Mesothelial cell of epicardium (in vitro differentiated cells): ENCODE results near the gene DPP6. TPM values are rescaled to one million over a fixed set of nuclear protein-coding genes. Genes with fewer than 3 reads are reported as not detected.

ENCODE experiments used
- DNase-seq, 2 experiments: peaks; one replicate each; pipeline ENCODE4 v3.0.0; 2021; ENCODE audit warnings: low spot score in 2 of 2; ENCODE audit not compliant: unreplicated experiment in 2 of 2
- H3K27ac Mint-ChIP-seq: 2 replicates; pipeline ENCODE4 v1.8.0; 2021; ENCODE audit warnings: mixed read lengths
- H3K27me3 Mint-ChIP-seq: 2 replicates; pipeline ENCODE4 v1.8.0; 2021; ENCODE audit warnings: low read depth, mixed read lengths
- H3K36me3 Mint-ChIP-seq: 2 replicates; pipeline ENCODE4 v1.8.0; 2021; ENCODE audit warnings: mixed read lengths
- H3K4me1 Mint-ChIP-seq: 2 replicates; pipeline ENCODE4 v1.8.0; 2021; ENCODE audit warnings: mixed read lengths
- H3K4me3 Mint-ChIP-seq: 2 replicates; pipeline ENCODE4 v1.8.0; 2021; ENCODE audit warnings: mild to moderate bottlenecking, moderate library complexity, mixed read lengths
- H3K9me3 Mint-ChIP-seq: 2 replicates; pipeline ENCODE4 v1.8.0; 2021; ENCODE audit warnings: mixed read lengths
- total RNA-seq: library from RNA; stranded (reverse); gene quantifications from 3 replicates; pipeline ENCODE4 v1.2.1, GENCODE V29; 2021
- TF ChIP-seq, protein P1 (sequence below): fragments of 200-600 bp; sonication (generic); IDR thresholded peaks from one replicate; pipeline ENCODE4 v1.5.0; 2021; ENCODE audit warnings: antibody characterized with exemption; ENCODE audit not compliant: unreplicated experiment

Gene DPP6
- total RNA-seq, 1 donor from 2014 or later: 0.09 TPM

DNA sequence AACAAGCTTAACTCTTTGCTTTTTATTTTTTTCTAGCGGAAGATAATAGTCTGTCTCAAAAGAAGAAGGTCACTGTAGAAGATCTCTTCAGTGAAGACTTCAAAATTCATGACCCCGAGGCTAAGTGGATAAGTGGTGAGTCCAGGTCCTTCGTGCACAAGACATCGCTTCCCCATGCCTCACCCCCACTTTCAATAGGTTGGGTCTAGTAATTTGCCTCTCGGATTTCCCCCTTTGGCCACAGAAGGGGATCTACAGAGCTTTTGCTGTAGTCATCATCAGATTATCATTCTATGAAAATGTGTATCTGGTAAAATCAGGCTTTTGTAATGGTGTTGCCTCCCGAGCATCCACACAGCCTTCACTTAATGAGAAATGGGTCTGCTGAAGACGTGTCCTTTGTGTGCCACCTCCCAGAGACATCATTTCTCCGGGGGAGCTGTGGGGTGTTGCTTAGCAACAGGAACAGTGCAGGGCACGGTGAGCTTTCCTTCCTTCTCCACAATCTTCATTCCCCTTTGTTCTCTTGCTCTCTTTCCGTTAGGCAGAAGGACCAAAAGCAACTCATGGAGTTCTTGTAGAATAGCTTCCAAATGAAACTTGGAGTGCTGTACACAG lies 422.8 kb downstream of the DPP6 start:
- no peak overlapping the region for H3K4me3 Mint-ChIP-seq
- no peaks in the 10 kb centered on the region for H3K27me3 Mint-ChIP-seq
- H3K9me3 Mint-ChIP-seq: no peaks in the 10 kb centered on the region
- TF ChIP-seq, protein P1, sequence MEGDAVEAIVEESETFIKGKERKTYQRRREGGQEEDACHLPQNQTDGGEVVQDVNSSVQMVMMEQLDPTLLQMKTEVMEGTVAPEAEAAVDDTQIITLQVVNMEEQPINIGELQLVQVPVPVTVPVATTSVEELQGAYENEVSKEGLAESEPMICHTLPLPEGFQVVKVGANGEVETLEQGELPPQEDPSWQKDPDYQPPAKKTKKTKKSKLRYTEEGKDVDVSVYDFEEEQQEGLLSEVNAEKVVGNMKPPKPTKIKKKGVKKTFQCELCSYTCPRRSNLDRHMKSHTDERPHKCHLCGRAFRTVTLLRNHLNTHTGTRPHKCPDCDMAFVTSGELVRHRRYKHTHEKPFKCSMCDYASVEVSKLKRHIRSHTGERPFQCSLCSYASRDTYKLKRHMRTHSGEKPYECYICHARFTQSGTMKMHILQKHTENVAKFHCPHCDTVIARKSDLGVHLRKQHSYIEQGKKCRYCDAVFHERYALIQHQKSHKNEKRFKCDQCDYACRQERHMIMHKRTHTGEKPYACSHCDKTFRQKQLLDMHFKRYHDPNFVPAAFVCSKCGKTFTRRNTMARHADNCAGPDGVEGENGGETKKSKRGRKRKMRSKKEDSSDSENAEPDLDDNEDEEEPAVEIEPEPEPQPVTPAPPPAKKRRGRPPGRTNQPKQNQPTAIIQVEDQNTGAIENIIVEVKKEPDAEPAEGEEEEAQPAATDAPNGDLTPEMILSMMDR: no peak
- no peaks in the 10 kb centered on the region for H3K4me1 Mint-ChIP-seq
- no peak for DNase-seq
- H3K36me3 Mint-ChIP-seq: no peaks in the 10 kb centered on the region
- H3K27ac Mint-ChIP-seq: no peak overlapping the region

DNA sequence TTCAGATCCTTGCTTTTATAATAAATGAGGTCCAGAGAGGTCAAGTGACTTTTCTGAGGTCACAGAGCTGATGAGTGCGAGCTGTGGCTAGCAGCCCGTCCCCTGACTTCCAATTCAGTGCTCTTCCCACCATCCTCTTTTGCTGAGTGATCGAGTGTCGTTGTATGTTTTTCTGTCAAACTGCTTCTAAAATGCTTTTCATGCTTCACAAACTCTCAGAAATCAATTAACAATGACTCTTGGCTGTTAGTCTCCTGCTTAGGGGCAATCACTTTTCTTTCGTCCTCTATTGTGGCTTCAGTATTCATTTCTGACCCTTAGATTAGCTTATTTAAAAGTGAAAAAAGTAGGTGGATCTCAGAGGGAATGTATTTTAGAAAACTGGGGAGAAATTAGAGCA lies 423.7 kb downstream of the DPP6 start:
- H3K4me1 Mint-ChIP-seq: no peaks in the 10 kb centered on the region
- H3K27me3 Mint-ChIP-seq: no peaks in the 10 kb centered on the region
- TF ChIP-seq, protein P1: no peak
- no peak overlapping the region for H3K4me3 Mint-ChIP-seq
- no peaks in the 10 kb centered on the region for H3K9me3 Mint-ChIP-seq
- DNase-seq: no peak
- no peak overlapping the region for H3K27ac Mint-ChIP-seq
- H3K36me3 Mint-ChIP-seq: no peaks in the 10 kb centered on the region

DNA sequence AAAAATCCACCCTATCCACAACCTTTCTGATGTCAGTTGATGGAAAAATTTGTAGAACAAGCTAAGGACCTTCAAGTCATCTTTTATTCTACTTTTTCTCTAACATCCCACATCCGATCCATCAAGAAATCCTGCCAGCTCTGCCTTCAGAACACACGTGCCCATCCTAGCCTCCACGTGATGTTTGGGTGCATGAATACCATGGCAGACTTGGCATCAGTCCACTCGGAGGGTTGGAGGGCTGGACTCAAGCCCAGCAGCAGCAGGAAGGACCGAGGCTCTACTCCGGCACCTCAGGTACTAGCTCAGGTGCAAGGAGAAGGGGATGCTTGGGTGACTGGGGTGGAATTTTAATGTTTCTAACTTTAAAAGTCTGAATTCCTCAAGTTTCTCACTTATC lies 428.6 kb downstream of the DPP6 start:
- no peak for DNase-seq
- Mint-ChIP-seq H3K4me1 (no peaks in the 10 kb centered on the region), H3K27ac (no peak overlapping the region), H3K36me3 (no peaks in the 10 kb centered on the region), H3K27me3 (no peaks in the 10 kb centered on the region), H3K9me3 (no peaks in the 10 kb centered on the region), H3K4me3 (no peak overlapping the region)
- TF ChIP-seq, protein P1: no peak

DNA sequence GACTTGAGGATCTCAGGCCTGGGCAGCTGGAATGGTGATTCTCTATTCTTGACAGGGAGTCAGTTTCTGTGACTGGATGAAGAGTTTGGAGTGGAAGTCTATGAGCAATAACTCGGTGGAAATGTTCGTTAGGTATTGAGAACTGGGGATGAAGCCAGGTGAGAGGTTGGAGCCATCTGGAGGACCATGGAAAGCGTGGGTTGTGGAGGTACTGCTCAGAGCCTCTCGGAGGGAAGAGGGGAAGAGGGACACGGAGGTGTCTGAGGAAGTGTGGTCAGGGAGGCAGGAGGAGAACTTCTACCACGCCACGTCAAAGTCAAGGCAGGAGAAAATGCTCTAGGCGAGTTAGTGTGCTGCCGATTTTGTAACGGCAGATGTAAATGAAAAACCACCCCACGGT lies 430.7 kb downstream of the DPP6 start:
- TF ChIP-seq, protein P1: no peak
- H3K4me3 Mint-ChIP-seq: no peak overlapping the region
- H3K27ac Mint-ChIP-seq: no peak overlapping the region
- H3K27me3 Mint-ChIP-seq: no peaks in the 10 kb centered on the region
- DNase-seq: no peak
- no peaks in the 10 kb centered on the region for H3K9me3 Mint-ChIP-seq
- H3K4me1 Mint-ChIP-seq: no peaks in the 10 kb centered on the region
- no peaks in the 10 kb centered on the region for H3K36me3 Mint-ChIP-seq

DNA sequence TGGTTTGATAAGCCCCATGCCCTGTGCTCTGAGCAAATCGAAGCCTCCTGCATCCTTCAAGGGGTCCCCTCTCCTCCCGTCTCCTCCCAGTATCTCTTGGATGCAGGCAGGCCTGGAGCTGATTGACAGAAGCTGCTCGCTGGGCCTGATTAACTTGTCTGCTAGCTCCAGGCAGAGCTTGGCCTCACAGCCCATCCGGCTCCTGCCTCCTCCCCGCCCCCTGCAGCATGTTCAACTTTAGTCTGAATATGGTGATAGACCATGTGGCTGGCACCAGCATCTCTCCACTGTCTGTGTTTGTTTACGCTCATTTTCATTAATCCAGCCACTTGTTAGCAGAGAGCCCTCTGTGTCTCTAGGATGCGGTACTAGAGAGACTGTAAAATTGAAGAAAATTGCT lies 432.2 kb downstream of the DPP6 start:
- Mint-ChIP-seq H3K27me3 (no peaks in the 10 kb centered on the region), H3K4me3 (no peak overlapping the region), H3K4me1 (no peaks in the 10 kb centered on the region), H3K36me3 (no peaks in the 10 kb centered on the region), H3K27ac (no peak overlapping the region), H3K9me3 (no peaks in the 10 kb centered on the region)
- DNase-seq: no peak
- TF ChIP-seq, protein P1: no peak

DNA sequence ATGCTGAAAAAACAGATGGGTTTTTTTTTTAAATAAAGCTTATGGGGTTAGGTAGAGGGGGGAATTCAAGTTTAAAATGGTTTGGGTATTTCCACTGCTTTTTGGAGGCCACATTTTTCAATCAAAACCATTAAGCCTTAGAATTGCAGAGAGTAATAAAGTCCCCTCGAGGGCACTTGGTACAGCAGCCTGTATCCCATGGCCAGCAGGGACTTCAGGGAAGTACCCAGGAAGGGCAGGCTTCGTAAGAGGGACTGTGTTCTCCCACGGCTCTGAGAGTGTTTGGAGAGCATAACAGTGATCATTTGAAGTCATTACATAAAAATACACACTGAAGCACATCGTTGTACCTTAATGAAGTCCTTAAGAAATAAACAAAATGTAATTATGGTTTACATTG lies 432.7 kb downstream of the DPP6 start:
- Mint-ChIP-seq H3K4me1 (no peaks in the 10 kb centered on the region), H3K4me3 (no peak overlapping the region), H3K9me3 (no peaks in the 10 kb centered on the region), H3K27ac (no peak overlapping the region), H3K36me3 (no peaks in the 10 kb centered on the region), H3K27me3 (no peaks in the 10 kb centered on the region)
- TF ChIP-seq, protein P1: no peak
- DNase-seq: no peak
